GM19397 (cell line): ENCODE results near the gene RELL1.

Source experiments
- ATAC-seq: cut with Tn5 transposase; IDR thresholded peaks from one replicate; pipeline ENCODE4 v1.9.1; 2021; ENCODE audit warnings: mild to moderate bottlenecking, moderate library complexity; ENCODE audit not compliant: unreplicated experiment

Gene RELL1

DNA sequence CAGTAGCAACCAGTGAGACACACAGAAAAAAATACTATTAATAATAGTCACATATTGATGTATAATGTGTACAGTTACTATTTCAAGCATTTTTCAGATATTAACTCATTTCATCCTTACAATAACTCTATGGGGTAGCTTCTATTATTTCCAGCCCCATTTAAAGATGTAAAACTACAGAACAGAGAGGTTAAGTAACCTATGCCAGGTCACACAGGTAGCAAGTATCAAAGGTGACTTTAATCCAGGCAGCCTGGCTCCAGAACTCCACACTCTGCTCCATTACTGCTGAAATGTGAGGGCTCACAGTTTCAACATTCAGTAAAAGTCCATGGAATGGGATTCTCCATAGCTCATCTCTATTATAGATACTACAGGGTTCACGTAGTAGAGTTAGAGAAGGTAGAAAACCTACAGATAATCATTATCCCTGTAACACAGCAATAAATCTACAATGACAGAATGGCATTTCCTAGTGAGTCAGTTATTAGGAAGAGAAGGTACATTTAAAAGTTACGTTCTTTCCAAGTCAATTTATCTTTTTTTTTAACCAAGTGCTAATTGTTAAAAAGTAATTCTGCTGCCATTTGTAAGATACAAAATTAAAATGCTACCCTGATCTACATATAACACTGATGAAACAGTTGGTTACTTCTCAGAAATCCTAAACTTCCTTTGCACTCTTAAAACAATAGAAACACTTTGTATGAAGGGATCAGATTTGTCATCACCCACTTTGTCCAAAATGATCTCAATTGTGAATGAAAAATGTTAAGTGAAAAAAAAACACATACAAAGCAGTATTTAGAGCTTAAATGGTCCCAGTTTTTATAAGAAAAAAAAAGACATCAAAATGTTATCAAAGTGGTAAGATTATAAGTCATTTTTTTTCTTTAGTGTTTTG is 18.7 kb downstream of the RELL1 start:
- no peak for ATAC-seq

DNA sequence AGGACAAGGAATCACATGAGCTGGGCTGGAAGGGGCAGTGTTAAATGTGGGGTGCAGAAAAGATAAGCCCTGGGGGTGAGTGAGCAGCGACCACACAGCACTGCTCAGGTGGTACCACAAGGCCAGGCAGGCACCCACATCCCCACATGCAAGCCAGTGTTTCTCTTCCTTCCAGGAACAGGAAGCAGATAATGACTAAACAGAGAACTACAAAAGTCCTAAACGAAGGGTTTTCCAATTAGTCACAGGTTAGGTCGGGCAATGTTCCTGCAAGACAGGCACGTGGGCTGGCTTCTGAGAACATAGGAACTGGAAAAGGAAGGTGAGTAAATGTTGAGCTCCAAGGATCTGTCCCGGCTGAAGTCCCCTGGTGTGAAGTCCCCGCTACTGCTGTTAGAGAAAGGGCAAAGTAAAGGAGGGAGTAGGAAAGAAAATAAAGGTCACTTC is 19.5 kb downstream of the RELL1 start:
- no peak for ATAC-seq

DNA sequence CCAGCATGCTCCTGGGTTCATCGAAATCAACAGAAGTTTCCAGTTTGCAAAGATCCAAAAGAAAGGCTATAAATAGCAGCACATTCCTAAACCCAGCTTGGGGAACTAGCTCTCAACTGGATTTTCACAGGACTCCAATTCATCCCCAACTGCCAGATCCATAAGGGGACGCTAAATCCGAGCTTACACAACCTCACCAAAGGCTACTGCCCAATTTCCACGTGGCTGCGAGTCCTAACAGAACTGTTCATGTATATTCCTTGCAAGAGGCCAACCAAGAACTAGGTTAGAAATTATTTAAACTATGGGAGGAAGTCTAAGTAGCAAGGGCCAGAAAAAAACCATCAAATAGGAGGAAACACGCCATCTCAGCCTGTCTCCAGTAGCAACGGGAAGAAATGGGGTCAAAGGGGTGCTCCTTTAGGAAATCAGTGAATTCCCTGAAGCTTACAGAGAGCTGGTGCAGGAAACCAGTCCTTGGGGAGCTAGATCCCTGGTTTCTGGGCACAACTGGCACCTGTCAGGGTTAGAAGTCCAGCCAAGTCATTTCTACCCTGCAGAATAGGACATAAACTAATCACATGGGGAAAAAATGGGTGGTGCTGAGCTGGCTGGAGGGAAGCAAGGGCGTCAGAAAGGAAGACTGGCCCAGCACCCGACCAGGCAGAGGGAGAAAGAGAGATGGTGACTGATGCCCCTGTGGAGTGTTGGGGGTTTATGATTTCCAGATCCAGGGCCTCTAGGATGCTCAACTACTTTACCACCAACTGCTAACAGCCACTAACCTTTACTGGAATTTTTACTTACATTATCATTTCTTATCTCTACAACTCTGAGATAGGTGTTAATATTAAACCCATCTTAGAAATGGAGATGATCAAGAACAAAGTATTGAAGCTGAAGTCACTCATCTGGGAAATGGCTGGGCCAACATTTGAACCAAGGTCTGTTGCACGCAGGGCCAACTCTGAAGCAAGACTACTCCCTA is 20.5 kb downstream of the RELL1 start:
- no peak for ATAC-seq

DNA sequence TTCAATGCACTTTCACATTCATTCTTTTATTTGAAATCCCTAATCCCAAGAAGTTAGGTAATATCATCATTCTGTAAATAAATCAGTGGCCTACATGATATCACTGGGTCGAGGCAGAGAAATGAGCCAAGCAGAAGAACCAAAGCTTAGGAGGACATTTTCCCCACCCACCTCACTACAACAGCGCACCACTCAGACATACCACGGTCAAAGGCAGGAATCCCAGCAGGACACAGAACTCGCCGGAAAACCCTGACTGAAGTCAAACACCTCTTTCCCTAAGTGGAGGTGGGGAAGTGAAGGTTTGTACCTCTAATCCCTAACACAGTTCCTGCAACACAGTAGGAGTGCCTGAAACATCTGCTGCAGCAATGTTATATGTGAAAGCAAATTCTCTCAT is 21.5 kb downstream of the RELL1 start:
- no peak for ATAC-seq

DNA sequence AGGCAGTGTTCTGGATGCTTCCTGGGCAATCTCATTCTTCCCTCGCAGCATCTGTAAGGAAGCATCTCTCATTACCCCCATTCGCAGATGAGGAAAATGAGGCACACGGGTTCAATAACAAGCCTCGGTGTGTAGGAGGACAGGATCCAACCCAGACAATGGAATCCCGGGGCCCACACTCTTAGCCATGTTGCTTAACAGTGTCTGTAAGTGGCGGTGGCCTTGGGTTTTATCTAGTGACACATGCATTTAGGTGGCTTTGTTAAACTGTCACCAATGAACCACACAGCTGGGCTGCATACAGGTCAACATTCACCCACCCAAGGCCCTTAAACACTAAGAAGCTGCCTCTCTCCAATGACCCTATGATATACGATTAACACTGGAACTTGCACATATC is 22.6 kb downstream of the RELL1 start:
- ATAC-seq = no peak

DNA sequence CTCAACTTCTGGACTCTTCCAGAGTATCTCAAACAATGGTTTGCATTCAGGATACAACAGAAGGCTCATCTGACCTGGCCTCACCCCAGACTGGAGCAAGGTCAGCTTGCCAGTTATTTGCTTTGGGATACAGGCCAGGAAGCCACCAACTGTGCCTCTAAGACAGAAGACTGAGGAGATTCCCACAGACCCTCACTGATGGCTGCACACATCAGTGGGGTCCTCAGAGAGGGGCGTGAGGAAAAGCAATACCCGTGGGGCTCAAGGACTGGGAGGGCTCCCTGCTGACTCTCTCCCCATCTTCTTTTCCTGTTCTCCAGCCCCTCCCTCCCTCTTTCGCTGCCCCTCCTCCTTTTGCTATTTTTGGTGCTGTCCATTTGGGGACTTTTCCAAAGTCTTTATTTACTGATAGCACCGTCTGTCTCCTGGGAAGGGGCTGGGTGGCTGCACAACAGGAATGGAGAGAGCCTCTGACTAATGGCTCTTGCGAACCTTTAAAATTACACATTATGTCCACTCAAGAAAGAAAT is 23.2 kb downstream of the RELL1 start:
- no peak for ATAC-seq

DNA sequence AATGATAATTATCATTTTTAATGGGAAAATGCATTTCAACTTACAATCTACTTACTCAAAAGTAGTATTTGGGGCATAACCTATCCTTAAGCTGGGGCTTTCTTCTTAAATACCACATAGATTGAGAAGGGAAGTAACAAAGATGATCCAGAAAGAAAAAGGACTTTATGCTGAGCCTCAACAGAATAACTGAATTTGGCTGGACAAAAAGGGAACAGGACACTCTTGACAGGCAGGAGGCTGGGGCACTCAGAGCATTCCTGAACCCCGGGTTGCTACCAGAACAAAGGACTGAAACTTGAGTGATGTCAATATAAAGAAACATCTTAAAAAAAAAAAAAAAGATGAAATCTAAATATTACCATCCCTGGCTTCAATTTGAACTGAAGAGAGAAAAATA is 23.9 kb downstream of the RELL1 start:
- ATAC-seq = no peak

DNA sequence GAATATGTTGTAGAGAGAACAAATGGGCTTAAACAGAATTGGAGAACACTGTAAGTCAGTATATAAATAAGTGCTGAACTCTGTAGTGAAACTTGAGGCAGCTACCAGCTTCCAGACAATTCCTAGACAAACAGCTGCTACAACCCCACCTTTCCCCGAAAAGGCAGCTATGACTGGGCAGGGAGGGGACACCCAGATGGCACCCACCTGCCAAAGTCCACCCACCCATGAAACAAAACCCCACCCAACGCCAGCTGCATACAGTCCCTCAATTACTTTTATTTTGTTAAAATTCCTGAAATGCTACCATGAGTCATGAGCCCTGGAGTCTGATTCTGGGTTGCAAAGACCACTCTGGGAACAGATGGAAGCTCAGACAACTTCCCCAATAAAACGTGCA is 24.4 kb downstream of the RELL1 start:
- ATAC-seq = no peak

DNA sequence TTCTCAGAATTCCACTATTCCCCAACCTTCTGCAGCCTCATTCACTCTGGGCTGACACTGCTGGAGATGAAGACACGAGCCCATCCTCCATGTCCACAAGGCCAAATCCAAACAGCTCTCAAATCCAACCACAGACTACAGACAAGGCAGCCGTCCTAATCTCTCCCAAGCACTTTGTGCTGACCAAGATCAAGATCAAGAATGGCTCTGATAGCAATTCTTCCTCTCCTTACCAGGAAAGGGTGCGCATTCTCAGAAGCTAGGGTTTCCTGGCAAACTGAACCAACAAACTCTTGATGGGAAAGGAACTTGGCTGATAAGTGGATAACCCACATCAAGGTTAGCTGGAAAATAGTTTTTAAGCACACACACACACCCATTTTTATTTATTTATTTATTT is 26.5 kb downstream of the RELL1 start:
- ATAC-seq = no peak

DNA sequence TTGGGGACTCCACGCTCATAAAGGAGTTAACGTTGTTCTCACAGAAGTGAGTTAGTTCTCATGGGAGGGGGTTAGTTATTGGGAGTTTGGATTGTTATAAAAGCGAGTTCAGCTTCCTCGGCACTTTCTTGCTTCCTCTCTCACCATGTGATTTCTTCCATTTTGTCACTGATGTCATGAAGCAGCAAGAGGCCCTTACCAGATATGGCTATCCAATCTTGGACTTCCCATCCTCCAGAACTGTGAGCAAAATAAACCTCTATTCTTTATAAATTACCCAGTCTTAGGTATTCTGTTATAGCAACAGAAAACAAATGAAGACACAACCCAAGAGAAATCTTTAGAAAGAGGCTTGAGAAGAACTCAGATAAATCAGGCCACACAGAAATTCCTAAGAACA is 29.5 kb downstream of the RELL1 start:
- ATAC-seq = no peak

DNA sequence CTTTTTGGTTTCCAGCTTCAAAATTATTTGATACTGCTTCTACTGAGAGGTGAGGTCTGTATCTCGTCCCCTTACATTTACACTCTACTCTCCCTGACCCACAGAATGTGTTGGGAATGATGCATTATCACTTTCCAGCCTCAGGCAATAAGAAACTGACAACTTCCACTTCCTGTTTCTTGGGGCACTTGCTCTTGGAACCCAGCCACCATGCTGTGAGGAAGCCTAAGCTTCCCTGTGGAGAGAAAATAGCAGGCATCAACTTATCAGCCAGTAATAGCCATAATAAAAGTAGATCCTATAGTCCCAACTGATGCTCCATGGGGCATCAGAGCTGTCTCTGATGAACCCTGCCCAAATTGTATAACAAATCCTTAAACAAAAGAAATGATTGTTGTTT is 32.6 kb downstream of the RELL1 start:
- no peak for ATAC-seq

DNA sequence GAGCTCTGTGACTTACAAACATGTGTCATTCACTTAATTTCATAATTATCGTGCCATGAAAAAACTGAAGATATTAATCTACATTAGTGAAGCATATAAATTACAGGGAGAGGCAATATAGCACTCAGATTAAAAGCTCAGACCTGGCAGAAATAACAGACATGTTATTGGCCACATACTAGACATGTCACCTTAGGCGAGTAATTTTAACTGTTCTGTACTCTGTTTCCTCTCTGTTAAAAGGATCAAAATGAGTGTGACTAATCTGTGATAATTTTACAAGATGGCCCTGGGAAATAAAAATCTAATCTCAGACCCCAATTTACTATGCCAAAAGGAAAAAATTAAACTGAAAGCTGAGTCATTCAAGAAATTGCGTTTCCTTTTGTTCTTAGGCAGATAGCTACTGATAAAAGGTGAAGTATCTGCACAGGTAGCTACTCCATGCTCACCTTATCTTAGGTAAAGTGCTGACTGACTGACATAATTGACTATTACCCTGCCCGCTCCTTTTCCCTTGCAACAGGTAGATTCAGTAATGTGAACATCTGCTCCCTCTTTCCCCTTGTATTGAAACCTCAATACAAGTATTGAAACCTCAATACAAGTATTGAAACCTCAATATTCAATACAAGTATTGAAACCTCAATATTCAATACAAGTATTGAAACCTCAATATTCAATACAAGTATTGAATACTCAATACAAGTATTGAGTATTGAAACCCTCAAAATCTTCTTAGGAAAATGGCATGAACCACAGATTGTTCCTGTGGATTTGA is 33.2 kb downstream of the RELL1 start:
- no peak for ATAC-seq

DNA sequence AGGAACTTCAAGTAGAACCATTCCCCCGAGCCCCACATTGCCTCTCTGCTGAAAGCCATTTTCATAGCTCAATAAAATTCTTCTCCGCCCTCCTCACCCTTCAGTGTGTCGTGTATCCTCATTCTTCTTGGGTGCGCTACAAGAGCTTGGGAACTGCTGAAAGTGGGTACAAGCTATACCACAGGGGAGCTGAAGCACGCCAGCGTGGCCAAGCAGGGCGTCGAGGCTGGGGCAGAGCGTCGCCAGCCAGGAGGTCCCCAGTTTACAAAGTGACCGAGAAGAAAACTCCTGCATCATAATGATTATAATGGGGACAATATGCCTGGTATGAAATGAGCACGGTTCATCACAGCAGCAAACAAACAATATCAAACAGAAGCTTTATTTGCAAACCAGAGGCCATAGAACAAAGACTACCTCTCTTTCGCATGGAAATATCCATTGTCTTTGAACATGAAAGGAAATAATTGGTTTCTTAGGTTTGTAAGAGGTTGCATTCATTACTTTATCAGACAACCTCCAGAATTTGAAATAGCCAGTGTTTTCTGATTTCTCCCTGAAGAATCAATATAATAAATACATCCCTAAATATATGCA is 34.3 kb downstream of the RELL1 start:
- no peak for ATAC-seq

DNA sequence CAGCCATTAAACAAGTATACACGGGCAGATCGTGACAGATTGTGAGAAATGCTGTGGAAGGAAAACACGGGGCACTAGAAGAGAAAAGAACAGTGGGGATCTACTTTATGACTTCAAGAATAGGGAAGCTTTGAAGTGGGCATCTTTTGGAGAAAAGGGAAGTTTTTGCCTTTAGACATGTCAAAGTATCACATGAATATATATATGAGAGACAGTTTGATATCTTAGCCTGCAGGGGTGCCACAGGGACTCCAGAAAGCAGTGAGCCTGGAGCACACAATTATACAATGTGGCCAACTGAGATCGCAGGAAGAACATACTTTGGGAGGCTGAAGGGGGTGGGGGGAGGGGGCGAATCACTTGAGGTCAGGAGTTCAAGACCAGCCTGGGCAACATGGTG is 35.7 kb downstream of the RELL1 start:
- ATAC-seq = no peak

DNA sequence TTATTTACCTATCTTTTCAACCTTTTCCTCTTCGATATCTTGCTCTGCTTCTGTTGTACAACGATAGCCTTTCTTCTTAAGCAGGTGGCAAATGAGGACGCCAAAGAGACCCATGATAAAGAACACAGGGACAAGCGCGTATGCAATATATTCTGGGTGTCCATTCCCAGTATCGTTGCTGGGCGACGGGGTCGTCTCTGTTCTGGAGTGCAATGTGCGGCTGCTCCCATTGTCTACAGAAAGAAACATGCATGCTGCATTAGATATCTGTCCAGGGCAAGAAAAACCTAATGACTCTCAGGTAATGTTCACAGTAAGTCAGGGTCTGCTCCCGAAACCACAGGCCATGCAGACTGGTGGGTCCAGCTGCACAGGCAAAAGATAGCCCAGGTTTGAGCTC is 36.9 kb downstream of the RELL1 start:
- no peak for ATAC-seq

DNA sequence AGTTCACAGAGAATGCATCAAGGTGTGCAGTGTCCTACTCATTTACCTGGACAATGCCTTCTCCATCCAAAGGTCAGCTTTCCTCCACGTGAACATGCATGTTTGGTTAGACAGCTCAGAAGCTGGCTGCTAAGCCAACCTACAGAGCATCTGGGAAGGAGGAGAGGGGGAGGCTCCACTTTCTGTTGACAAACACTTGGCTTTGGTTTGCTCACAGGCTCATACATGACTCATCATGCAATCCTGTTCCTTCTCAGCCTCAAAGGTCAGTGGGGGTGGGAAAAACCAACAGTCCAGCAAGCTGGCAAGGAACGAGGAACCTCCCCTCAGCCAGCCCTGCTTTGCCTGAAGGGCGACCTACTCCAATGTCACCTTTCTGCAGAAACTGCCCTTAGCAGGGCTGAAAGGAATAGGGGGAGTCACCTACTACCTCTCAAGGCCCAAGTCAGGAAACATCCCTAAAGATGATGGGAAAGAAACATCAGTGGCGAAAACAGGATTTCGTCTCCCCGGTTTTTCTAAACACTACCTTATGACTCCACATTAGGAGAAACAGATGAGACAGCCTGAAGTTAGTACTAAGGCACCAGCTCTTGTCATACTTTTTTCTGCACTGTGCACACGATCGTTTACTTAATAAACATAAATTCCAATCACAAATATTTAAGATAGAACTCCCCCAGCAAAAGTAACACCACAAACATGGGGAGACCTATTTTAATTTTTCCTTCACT is 37.9 kb downstream of the RELL1 start:
- no peak for ATAC-seq

DNA sequence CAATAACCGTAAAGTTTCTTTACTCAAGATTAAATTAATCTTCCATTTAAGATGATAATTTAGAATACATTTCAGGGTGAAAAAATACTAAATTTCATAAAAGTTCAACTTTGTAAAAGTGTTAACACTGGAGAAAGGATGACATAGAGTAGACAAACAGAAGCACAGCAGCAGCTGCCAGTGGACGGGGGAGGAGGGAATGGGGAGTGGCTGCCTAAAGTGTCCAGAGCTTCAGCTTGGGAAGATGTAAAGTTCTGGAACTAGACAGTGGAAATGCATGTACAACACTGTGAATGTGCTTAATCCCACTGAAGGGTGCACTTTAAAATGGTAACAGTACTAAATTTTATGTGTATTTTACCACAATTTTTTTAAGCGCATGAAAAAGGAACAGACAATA is 39.9 kb downstream of the RELL1 start:
- ATAC-seq = no peak

DNA sequence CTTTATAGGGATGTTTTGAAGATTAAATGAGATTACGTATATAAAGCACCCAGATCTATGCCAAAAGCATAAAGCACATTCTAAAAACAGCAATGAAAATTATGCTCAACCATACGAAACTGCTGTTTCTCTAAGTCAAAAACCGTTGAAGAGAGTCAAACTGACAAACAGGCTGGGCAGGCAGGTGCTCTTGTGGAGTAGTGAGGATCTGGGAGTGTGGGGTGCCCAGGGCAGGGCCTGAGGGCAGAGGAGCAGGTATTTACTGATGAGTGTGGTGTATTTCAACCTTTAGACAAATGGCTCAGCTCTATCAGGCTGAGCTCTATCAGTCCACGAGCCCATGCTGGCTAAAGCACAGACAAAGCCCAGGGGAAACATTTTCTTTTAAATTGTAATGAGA is 40.4 kb downstream of the RELL1 start:
- no peak for ATAC-seq

DNA sequence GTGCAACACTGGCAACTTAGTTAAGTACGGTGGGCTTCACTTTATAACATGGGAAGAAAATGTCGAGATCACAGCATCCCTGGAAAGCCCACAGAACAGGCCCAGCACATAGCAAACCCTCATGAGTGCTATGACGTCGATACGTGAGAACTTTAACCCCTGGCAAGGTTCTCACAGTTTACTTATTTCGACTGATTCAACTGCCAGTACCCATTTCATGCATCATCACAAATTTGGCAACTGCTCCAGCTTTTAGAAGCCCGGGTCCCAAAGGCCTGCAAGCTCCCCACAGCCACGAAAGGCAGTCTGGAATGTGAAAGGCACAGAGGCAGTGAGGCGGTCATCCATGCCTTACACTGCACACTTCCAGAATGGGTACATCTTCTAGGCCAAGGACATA is 41.2 kb downstream of the RELL1 start:
- no peak for ATAC-seq
